HG03280 (cell line): Measurements from ENCODE around the gene RENBP.

Source experiments
- ATAC-seq: cut with Tn5 transposase; IDR thresholded peaks from one replicate; pipeline ENCODE4 v1.9.1; 2021; ENCODE audit warnings: mild to moderate bottlenecking, moderate library complexity; ENCODE audit not compliant: unreplicated experiment

Gene RENBP

DNA sequence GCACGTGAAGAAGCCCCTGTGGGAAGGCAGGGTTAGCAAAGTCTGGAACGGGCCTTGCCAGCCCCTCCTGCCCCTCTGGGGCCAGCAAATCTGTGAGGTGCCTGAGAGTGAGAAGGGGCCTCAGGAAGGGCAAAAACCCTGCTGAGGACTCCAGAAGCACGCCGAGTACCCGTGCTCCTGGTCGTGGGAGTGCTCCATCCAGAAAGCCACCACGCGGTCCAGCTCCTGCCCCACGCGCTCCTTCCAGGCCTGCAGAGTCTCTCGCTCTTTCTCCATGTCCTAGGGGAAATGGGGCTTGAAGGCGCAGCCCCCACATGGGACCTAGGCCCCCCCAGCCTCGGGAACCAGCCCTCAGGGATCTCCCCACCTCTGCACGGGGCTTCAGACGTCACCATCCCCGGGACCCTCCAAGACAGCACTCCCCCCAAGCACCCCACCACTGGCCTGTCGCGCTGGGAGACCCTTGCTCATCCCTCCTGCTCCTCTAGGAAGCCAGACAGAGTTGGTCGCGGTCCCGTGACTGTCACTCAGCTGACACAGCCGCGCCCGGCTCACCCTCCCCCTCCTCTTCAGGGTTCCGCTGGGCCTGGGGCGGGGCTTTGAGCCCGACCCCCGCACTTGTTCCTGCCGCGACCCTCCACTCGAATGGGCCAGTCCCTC, at the start of gene RENBP:
Gene RENBP (minus strand): TSS at position 504 of the 660 bp plus-strand sequence. CDS start 33 bp downstream, at position 471.
- ATAC-seq, result no peak

DNA sequence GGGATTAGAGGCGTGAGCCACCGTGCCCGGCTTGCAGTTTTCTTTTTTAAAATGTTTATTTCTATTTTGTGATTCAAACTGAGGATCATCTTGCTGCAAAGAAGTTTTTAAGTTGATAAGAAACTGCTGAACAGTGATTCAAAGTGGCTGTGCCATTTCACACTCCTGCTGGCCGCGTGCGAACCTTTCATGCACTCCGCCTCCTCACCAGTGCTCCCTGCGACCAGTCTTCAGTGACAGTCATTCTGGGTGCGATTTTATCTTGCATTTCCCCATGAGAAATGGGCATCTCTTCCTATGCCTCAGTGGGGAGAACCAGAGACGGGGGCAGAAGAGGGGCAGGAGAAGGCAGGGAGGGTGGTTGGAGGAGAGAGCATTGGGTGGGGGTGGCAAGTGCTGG, 49.5 kb upstream of the RENBP start:
- ATAC-seq, result no peak

DNA sequence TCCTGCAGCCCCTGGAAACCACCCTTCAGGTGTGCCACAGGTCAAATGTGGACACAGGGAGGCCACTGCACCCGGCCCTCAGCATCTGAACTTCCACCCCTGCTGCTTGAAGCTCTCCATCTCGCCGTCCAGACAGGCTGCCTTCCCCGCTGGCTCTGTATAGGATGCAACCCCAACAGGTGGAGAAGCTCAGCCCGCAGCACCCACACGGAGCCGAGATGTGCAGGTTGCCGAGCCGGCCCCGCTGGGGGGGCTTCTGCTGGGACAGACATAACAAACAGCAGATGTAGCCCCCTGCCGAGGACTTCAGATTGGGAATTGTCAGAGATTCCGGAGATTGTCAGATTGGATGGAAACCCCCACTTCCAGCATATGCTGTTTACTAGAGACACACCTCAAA, 48.6 kb upstream of the RENBP start:
- ATAC-seq, result no peak

DNA sequence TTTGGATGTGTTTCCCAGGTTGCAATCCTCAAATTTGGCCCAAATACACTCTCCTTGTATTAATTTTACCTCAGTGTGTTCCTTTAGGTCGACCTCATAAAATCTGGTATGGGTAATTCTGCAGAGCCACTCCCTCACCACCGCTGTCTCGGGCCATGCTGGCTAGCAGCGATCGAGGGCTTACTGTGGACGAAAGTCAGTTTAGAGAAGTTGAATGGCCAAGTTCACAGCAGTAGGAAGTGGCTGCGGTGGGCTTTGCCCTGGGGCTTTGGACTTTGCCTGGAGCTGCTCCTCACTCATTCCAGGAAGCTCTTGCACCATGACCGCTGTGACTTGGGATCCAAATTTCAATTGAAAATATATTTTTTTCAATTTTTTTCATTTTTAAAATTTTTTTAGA, 47.7 kb upstream of the RENBP start:
- no peak for ATAC-seq

DNA sequence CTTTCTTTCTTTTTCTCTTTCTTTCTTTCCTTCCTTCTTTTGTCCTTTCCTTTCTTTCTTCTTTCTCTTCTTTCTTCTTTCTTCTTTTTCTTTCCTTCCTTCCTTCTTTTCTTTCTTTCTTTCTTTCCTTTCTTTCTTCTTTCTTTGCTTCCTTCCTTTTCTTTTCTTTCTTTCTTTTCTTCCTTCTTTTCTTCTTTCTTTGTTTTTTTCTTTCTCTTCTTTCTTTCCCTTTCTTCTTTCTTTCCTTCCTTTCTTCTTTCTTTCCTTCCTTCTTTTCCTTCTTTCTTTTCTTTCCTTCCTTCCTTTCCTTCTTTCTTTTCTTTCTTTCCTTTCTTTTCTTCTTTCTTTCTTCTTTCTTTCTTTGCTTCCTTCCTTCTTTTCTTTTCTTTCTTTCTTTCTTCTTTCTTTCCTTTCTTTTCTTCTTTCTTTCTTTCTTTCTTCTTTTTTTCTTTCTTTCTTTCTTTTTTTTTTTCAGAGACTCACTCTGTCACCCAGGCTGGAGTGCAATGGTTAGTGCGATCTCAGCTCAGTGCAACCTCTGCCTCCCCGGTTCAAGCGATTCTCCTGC, 46.7 kb upstream of the RENBP start:
- ATAC-seq, result no peak

DNA sequence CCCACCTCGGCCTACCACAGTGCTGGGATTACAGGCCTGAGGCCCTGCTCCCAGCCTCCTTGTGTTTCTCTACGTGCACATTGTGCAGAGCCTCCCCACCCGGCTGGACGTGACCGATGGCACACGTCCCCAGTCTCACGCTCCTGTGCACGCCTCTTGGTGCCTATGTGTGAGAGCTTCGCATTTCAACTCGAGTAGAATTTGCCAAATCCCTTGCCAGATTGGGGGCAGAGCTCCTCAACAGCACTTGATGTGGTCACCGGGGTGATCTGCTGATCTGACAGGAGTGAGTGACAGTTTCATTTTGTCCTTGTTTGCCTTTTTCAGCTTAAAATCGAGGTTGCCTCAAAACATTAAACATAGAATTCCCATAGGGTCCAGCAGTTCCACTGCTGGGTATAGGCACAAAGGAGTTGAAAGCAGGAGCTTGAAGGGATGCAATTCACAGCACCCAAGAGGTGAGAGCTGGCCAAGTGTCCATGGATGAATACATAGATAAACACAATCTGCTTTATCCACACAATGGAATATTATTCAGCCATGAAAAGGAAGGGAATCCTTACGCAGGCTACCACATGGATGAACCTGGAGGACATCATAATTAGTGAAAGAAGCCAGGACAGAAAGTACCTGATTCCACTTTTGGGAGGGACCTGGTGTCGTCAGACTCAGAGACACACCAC, 45.7 kb upstream of the RENBP start:
- no peak for ATAC-seq

DNA sequence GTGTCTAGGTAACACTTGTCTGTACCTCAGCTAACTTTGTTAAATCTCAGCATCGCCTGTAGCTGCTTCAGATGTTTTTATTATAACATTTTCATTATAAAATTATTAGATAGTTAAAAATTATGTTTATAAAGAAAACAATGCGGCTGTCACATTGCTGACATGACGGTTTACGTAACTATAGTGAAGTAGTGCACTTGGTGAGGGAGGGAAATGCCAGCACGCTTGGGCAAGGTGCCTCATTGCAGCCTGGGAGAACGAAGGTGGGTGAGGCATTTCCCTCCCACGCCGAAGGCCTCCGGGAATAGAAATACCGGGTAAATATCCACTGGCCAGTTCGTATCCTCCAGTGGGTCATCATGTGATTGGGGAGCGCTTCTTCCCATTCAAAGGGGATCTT, 44.0 kb upstream of the RENBP start:
- no peak for ATAC-seq

DNA sequence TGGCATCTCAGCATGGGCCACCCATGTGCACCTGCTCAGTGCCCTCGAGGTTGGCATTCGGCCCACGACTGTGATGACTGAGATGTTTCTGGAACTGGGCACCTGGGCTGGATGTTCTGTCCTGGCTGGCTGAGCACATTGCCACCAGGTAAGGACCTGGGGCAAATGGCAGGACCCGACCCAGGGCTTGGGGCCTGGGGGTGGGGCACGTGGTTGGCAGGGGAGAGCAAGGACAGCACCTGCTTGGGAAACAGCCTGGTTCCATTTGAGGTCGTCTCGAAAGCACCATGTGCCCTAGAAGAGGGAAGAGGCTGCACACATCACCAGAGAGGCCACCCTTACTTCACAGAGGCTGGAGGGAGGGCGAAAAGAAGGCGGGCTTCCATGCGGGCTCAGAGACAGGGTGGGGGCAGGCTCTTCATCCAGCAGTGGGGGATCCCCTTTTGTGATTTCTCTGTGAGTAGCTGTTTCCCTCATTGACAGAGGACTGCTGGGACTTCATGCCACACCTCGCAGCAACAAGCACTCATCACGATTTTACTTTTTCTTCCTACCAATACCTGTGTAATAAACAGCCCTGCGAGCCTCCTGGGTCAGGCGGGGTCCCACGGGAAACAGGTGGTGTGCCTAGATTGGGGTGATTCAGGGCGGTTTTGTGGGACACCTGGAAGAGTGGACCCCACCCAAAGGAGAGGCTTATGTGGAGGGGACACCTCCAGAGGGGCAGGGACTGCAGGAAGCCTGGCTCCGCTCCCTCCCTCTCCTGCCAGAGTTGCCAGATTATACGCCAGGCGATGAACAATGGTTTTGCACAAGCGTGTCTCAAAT, 40.1 kb upstream of the RENBP start:
- peak; percentile 43 for ATAC-seq

DNA sequence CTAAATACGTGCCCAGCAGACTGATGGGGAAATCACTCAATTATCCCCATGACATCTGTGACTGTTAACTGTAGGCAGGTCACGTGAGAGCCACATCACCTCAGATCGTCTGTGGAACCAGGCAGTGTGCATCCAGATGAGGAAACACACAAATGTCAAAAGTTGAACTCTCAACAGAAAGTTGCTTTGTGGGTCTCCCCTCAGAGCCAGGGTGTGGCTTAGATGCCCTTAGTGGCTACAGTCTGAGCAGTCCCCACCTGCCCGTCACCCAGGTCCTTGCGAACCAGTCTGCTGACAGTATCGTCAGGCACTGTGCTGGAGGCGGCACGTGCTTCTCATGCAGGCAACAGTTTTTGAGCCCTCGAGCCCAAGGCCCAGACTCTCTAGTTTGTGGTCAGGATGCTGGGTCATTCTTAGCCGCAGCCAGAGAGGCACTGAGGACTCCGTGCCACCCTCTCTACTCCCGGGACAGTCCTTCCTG, 38.9 kb upstream of the RENBP start:
- no peak for ATAC-seq

DNA sequence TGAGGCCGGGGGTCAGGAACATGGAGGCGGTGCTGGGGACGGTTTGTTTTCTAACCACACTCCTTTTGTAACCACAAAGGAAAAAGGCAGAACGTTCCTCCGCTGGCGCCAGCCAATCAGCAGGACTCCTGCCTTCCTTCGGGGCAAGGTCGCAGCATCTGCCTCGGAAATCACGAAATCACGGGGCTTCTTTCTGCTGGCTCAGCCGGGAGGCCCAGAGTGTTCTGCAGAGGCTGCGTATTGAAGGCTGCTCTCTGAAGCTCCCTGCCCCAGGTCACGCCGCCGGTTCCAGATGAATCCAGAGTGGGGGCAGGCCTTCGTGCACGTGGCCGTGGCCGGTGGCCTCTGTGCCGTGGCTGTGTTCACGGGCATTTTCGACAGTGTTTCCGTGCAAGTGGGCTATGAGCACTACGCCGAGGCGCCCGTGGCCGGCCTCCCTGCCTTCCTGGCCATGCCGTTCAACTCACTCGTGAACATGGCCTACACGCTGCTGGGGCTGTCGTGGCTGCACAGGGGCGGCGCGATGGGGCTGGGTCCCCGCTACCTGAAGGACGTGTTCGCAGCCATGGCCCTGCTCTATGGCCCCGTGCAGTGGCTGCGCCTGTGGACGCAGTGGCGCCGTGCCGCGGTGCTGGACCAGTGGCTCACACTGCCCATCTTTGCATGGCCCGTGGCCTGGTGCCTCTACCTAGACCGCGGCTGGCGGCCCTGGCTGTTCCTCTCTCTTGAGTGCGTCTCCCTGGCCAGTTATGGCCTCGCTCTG, 37.5 kb upstream of the RENBP start:
- no peak for ATAC-seq

DNA sequence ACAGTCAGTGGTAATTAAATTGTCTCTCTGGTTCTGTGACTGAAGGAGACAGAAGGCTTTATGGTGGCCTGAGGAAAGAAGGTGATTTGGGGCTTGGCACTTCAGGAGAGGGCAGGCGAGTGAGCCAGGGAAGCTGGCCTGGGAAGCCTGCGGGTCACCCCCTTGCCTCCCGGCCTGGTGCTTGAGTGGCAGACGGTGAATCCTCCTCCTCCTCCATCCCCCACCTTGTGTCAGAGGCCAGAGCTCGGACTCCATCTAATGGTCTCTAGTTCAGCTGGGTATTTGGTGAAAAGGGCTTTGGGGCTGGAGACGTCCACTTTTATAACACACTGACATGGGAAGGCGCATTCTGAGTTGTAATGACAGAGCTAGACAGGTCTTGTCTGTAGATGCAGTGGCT, 36.8 kb upstream of the RENBP start:
- no peak for ATAC-seq

DNA sequence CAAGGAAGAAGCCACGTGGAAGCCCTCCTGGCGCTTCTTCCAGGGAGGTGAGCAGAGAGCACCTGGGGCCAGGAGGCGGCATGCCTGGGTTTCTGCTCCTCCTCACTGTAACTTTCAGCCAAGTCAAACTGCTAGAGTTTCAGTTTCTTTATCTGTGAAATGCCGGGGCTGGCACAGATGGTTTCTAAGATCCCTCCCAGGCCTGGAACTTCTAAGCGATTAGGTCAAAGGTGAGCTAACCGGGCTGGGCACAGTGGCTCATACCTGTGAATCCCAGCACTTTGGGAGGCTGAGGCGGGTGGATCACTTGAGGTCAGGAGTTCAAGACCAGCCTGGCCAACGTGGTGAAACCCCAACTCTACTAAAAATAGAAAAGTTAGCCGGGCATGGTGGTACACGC, 36.0 kb upstream of the RENBP start:
- ATAC-seq, result peak; percentile 54

DNA sequence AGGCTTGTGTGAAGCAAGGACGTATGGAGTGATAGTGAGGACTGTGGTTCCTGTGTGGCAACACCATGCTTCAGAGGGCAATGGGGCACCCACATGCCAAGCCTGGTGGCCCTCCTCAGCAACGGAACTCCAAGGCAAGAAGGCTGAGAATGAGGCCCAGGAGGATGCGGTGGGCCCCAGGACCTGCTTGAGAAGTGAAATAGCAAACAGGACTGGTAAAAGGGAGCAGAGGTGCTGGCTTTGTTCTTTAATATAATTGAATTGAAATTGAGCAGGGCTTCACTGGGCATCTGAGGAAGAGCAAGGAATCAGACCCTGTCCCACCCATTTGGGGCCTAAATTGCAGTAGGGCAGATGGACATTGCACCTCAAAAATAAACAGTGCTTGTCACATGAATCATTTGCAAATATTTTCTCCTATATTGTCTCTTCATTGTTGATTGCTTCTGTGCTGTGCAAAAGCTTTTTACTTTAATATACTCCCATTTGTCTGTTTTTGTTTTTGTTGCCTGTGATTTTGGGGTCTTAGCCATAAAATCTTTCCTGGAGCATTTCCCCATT, 30.4 kb upstream of the RENBP start:
- no peak for ATAC-seq

DNA sequence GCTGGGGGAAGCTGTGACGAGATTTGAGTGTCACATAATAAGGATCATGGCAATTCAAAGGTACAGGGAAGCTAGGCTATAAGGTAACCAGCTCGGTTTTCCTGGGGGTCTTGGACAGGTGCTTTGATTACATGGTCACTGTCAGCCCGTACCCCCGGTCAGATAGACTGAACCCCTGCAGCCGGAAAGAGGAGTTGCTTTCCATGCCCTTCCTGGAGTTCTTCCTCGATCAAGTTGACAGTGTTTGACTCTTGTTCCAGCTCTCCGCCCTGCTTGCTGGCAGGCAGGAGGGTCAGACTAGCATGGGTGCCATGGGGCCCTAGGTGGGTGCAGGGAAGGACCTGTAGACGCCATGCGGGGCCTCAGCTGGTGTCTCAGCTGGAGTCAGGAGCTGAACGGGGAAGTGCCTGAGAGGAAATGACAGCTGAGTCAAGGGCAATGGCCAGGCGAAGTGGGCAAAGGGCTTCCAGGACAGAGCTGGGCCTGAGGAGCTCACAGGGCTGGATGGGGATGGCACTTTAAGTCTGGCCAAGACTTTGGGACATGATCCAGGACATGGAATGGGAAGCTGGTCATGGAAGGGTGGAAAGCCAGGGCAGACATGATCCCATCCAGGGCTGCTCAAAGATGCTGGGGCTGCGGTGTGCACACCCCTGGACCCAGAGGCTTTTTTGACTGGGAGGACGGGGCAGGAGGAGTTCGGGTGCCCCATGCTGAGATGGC, 29.7 kb upstream of the RENBP start:
- no peak for ATAC-seq

DNA sequence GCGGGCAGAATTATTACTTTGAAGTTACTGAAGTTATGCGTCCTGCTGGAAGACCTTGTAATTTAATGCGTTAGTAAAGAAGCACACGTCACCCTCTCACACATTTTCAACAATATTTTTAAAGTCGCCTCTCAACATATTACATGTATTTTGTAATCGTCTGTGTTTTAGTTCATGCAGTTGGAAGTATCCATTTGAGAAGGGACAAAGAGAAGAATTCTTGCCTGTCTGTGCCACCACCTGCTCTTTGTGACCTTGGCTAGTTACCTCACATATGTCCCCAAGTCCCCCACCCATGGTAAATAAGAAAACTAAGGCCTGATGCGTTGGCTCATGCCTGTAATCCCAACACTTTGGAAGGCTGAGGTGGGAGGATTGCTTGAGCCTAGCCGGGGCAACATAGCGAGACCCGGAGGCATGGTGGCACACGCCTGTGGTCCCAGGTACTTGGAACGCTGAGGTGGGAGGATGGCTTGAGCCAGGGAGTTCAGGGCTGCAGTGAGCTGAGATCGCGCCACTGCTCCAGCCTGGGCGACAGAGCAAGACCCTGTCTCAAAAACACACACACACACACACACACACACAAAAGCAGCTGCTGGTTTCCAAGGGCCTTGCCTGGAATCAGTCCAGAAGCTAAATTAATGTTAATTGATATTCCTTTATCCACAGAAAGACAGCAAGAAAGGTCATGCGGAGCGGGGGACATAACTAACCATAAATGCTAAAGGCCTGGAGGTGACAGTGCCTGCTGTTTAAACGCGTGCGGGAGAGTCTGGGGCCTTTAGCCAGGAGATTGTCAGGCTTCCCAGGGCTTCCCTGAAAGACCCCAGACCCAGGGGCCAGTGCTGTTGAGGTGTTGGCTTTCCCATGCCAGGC, 28.9 kb upstream of the RENBP start:
- ATAC-seq, result no peak

DNA sequence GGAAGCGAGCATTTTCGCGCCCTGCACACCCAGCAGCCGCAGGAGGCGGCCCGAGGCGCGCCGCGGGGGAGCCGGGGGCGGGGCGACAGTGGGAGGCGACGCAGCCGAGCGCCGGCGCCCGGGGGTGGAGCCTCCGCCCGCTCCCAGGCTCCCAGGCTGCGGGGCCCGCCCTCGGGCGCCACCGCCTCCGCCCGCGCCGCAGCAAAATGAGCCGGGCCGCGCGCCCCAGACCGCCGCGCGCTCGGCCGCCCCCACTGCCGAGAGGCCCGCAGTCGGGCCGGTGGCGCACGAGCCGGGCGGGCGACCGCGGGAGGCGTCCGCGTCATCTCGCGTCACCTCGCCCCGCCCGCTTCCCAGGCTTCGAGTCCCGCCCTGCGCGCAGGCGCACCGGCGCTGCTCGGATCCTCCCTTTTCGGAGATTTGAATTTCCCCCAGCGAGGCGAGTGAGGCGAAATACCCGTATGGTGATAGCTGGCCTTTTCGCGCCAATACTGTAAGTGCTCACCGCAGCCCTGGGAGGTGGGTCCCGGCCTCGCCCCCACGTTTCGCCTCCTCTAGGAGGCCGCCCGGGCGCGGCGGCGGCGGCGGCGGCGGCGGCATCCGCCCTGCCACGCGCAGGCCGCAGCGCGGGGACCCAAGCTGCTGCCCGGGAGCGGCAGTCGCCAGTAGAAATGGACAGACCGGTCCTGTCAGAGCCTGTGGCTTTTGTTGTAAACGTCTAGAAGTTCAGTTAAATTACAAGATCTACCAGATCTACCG, 28.1 kb upstream of the RENBP start, which contains the start of gene TMEM187:
Gene TMEM187 (plus strand): TSS at position 387 of the 759 bp plus-strand sequence. CDS start 9,309 bp downstream, outside the sequence.
- ATAC-seq, result peak; percentile 54

DNA sequence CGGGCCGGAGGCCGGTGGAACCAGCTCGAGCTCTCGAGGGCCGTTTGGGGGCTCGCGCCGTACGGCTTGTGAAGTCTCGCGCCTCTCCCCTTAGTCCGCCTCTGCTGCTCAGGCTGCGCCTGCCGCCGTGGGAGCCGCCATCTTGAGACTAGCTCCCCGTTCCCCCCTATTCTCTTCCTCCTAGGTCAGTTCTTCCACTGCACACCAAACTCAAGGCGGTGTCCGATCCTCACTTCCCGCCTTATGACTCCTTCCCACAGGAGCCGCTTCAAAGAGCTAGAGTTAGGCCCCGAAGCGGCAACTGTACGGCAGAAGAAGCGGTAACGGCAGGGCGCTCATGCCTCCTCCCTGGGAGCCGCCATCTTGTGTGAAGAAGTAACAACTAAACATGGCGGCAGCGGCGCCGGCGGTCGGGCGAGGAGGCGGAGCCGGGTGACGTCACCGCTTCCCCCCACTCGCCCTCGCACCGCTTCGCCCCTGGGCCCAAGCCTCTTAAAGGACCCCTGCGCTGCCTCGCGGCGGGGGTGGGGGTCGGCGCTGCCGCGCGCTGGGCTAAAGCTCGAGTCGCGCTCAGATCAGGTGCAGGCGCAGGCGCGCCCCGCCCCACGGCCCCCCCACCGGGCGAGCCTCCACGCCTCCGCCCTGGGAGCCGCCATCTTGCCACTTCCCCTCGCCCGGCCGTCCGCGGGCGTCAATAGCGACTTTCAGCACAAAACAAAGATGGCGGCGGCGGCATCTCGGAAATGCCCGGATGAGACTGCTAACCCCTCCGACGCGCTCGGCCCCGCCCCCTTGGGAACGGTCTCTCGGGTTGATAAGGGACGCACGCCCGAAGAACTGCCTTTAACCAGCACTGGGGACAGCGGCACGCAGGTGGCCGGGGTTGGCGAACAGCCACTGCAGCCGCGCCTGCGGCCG, 27.3 kb upstream of the RENBP start, which contains the start of gene HCFC1:
Gene HCFC1 (minus strand): TSS at position 369 of the 918 bp plus-strand sequence. CDS start 978 bp downstream, outside the sequence.
- ATAC-seq, result peak; percentile 37
